HCT116 (cell line): ENCODE results near the gene WIPI1.

Experiments
- CEBPB ChIP-seq: IDR thresholded peaks from 2 replicates; pipeline ENCODE4 v1.6.1; 2012; ENCODE audit warnings: low read depth
- ELF1 ChIP-seq: IDR thresholded peaks from 2 replicates; pipeline ENCODE4 v1.6.1; 2012; ENCODE audit warnings: low read depth, borderline replicate concordance
- EZH2phosphoT487 ChIP-seq: fragments of 200-600 bp; IDR thresholded peaks from 2 replicates; pipeline ENCODE4 v1.6.1; 2018; ENCODE audit warnings: antibody characterized with exemption, borderline replicate concordance
- FOSL1 ChIP-seq: IDR thresholded peaks from 2 replicates; pipeline ENCODE4 v1.6.1; 2012; ENCODE audit warnings: low read depth
- POLR2A ChIP-seq: IDR thresholded peaks from 2 replicates; pipeline ENCODE4 v1.7.0; 2011; ENCODE audit warnings: borderline replicate concordance; ENCODE audit not compliant: insufficient read depth, insufficient read length; ENCODE audit errors: extremely low read depth
- POLR2AphosphoS5 ChIP-seq: IDR thresholded peaks from 2 replicates; pipeline ENCODE4 v1.6.1; 2011; ENCODE audit warnings: mild to moderate bottlenecking, low read depth, low read length, moderate library complexity
- RAD21 ChIP-seq: IDR thresholded peaks from 2 replicates; pipeline ENCODE4 v1.6.1; 2012; ENCODE audit warnings: low read depth, mild to moderate bottlenecking
- SIN3A ChIP-seq: IDR thresholded peaks from 2 replicates; pipeline ENCODE4 v1.6.1; 2012; ENCODE audit warnings: low read depth
- SRF ChIP-seq: IDR thresholded peaks from 2 replicates; pipeline ENCODE4 v1.6.1; 2012; ENCODE audit warnings: low read depth
- TCF7L2 ChIP-seq: IDR thresholded peaks from 2 replicates; pipeline ENCODE4 v1.7.0; 2011; ENCODE audit warnings: borderline replicate concordance, inconsistent platforms; ENCODE audit not compliant: insufficient read depth, insufficient read length; ENCODE audit errors: extremely low read depth
- YY1 ChIP-seq: IDR thresholded peaks from 2 replicates; pipeline ENCODE4 v1.6.1; 2011; ENCODE audit warnings: low read length, low read depth, moderate library complexity, mild to moderate bottlenecking; ENCODE audit not compliant: insufficient replicate concordance; ENCODE audit errors: extremely low read depth
- ZNF274 ChIP-seq: fragments of 200-500 bp; sonication (Bioruptor generic); IDR thresholded peaks from 2 replicates; pipeline ENCODE4 v1.6.1; 2014; ENCODE audit warnings: mild to moderate bottlenecking, low read depth, low read length, inconsistent platforms
- TF ChIP-seq, protein P1 (sequence below), 3 experiments: fragments of 200-600 bp in 1 of 3; sonication (generic) in 1 of 3; IDR thresholded peaks in 2 of 3; conservative IDR thresholded peaks in 1 of 3; 2 replicates each; pipeline ENCODE4 v1.5.1; 2012 to 2017; ENCODE audit warnings: low read depth in 2 of 3, low read length in 2 of 3, antibody characterized with exemption in 1 of 3, borderline replicate concordance in 1 of 3, control low read depth in 1 of 3, mild to moderate bottlenecking in 1 of 3, mixed read lengths in 1 of 3, mixed run types in 1 of 3, moderate library complexity in 1 of 3; ENCODE audit not compliant: insufficient read depth in 1 of 3

DNA sequence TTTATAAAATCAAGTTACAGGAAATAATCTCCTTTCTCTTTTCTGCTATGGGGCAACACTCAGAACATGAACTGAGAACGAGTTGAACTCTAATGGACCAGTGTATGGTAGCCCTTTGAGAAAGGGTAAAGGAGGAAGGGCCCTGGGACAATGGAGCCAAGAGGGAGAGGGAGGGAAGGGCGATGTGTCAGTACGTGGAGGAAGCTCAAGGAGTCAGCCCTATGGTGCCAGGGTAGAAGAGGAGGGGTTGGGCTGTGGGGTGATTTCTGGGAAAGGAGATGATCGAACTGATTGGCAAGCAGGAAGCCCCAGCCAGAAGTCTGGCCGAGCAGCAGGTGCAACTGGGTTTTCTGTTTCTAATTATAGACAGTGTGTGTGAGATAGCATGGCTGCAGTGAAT lies 4.3 kb upstream of the WIPI1 start:
- TF ChIP-seq, protein P1, sequence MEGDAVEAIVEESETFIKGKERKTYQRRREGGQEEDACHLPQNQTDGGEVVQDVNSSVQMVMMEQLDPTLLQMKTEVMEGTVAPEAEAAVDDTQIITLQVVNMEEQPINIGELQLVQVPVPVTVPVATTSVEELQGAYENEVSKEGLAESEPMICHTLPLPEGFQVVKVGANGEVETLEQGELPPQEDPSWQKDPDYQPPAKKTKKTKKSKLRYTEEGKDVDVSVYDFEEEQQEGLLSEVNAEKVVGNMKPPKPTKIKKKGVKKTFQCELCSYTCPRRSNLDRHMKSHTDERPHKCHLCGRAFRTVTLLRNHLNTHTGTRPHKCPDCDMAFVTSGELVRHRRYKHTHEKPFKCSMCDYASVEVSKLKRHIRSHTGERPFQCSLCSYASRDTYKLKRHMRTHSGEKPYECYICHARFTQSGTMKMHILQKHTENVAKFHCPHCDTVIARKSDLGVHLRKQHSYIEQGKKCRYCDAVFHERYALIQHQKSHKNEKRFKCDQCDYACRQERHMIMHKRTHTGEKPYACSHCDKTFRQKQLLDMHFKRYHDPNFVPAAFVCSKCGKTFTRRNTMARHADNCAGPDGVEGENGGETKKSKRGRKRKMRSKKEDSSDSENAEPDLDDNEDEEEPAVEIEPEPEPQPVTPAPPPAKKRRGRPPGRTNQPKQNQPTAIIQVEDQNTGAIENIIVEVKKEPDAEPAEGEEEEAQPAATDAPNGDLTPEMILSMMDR (IDR thresholded peaks at IDR 0.05 in 2 of 3, conservative IDR thresholded peaks at IDR 0.05 in 1 of 3; ENCODE audit: borderline replicate concordance in 1 of 3, insufficient read depth in 1 of 3, low read depth in 2 of 3, low read length in 2 of 3), result no peak
- TF ChIP-seq FOSL1, result no peak
- no peak for TF ChIP-seq EZH2phosphoT487
- no peak for TF ChIP-seq POLR2A
- no peak for TF ChIP-seq POLR2AphosphoS5
- no peak for TF ChIP-seq CEBPB
- TF ChIP-seq SIN3A, result no peak
- TF ChIP-seq ZNF274, result no peak
- no peak for TF ChIP-seq SRF
- no peak for TF ChIP-seq YY1
- TF ChIP-seq ELF1, result no peak
- TF ChIP-seq TCF7L2, result no peak
- TF ChIP-seq RAD21, result no peak
